ENCODE results near the gene GPC1. TPM values are rescaled to one million over a fixed set of nuclear protein-coding genes. Genes with fewer than 3 reads are reported as not detected.

GPC1 gene
- total and polyA plus RNA-seq, 2 of the 4 experiments (the other 2 are of a cell fraction), result 16.0 to 211 TPM

- TF ChIP-seq BHLHE40 (IDR thresholded peaks at IDR 0.05; ENCODE audit: low read depth, low read length), result no peak
These were observed 7.6 kb downstream of the GPC1 start (continued) for GRCh38 chr2:240442891-240443715.

GRCh38 chr2:240443891-240444301, 8.4 kb downstream of the GPC1 start:
- intact Hi-C loops (cut with micrococcal nuclease), result no loop called here
- H3K9me1 ChIP-seq (ENCODE audit: insufficient read depth, low read length), result peaks cover 4% of the 10 kb centered on the region; the same call in 1 of the 2 replicates
- H3K23ac ChIP-seq (ENCODE audit: low read depth, low read length), result no peak overlapping the region
- no peak overlapping the region for H2AFZ ChIP-seq (replicated peaks; ENCODE audit: low read length, poor library complexity)
- H3K27ac ChIP-seq (ENCODE audit: insufficient read depth, low read length), result no peak overlapping the region
- H2BK15ac ChIP-seq (ENCODE audit: low read depth, low read length), result no peak overlapping the region
- no peak overlapping the region for H3K56ac ChIP-seq (ENCODE audit: extremely low read depth, insufficient read depth, low read length)
- no peaks in the 10 kb centered on the region for H3K9me3 ChIP-seq (ENCODE audit: control insufficient read depth, insufficient read depth, low read length)
- TF ChIP-seq NFE2L2 (IDR thresholded peaks at IDR 0.05; ENCODE audit: low read depth, low read length) (no peak), FOS (IDR thresholded peaks at IDR 0.05; ENCODE audit: low read depth, low read length) (no peak), BHLHE40 (IDR thresholded peaks at IDR 0.05; ENCODE audit: low read depth, low read length) (no peak), RFX5 (IDR thresholded peaks at IDR 0.05; ENCODE audit: low read depth, low read length) (no peak), RAD21 (IDR thresholded peaks at IDR 0.05; ENCODE audit: low read length) (no peak), CHD1 (IDR thresholded peaks at IDR 0.05; ENCODE audit: low read depth, low read length) (no peak), MAZ (IDR thresholded peaks at IDR 0.05; ENCODE audit: borderline replicate concordance, low read depth, low read length) (no peak), MAFK (IDR thresholded peaks at IDR 0.05; ENCODE audit: low read depth, low read length) (no peak)
- no peak overlapping the region for H2AK5ac ChIP-seq (ENCODE audit: low read depth, low read length)
- ChIA-PET CTCF (no interaction called here), POLR2A (ENCODE audit: unreplicated experiment) (no interaction called here)
- H2BK20ac ChIP-seq (ENCODE audit: low read depth, low read length), result no peak overlapping the region
- no peak overlapping the region for H2BK120ac ChIP-seq (ENCODE audit: low read depth, low read length)
- no peak overlapping the region for H3K18ac ChIP-seq (ENCODE audit: low read depth, low read length)
- H4K20me1 ChIP-seq (ENCODE audit: insufficient read depth, low read length), result peaks cover 99% of the 10 kb centered on the region
- dilution Hi-C loops (cut with HindIII; ENCODE audit: low sequenced_read_pairs, unreplicated experiment), result no loop called here
- H4K5ac ChIP-seq (ENCODE audit: low read depth, low read length), result no peak overlapping the region
- no peaks in the 10 kb centered on the region for H3K27me3 ChIP-seq (ENCODE audit: control insufficient read depth, insufficient read depth, low read length)
- no peak overlapping the region for H3K4me2 ChIP-seq (ENCODE audit: low read depth, low read length)
- peak; percentile 68 for ATAC-seq (ENCODE audit: low read depth)
- no peak overlapping the region for H4K91ac ChIP-seq (ENCODE audit: insufficient read depth, low read depth, low read length)
- H3K14ac ChIP-seq (replicated peaks; ENCODE audit: low read depth, low read length), result no peak overlapping the region
- H2BK5ac ChIP-seq (ENCODE audit: low read depth, low read length, poor library complexity, severe bottlenecking), result no peak overlapping the region
- 87% methylated on average over 8 of the region's 17 CpGs; no CpG with 5 or more reads in 1 of the 2 experiments for WGBS, 2 experiments (ENCODE audit: extremely low coverage in 2 of 2, insufficient read length in 1 of 2)
- H3K4me3 ChIP-seq (ENCODE audit: insufficient read depth, low read depth, low read length), result no peak overlapping the region
- no peak overlapping the region for H2AK9ac ChIP-seq (replicated peaks; ENCODE audit: low read depth, low read length, poor library complexity)
- peaks cover 1% of the 10 kb centered on the region; the same call in 1 of the 2 replicates for H3K4me1 ChIP-seq (ENCODE audit: control insufficient read depth, insufficient read depth, low read length)
- H3K9ac ChIP-seq (ENCODE audit: low read depth, low read length), result no peak overlapping the region
- peak; percentile 12 for DNase-seq
- H3K36me3 ChIP-seq (ENCODE audit: control insufficient read depth, insufficient read depth, low read length), result peaks cover 25% of the 10 kb centered on the region
- H3K79me1 ChIP-seq (ENCODE audit: low read depth in 1 of 2, low read length in 2 of 2), result peaks cover 12 to 79% of the 10 kb centered on the region in 2 experiments
- no TSS peak for BruUV-seq (replicated peaks)
- no peak overlapping the region for H4K8ac ChIP-seq (ENCODE audit: low read depth in 2 of 2, low read length in 2 of 2)
- H3K4ac ChIP-seq (ENCODE audit: low read depth, low read length), result no peak overlapping the region
- in situ Hi-C loops (cut with MboI; ENCODE audit: low sequenced_read_pairs), result no loop called here
